Cardiac septum (tissue), 1 donor: Measurements from ENCODE around the gene U2AF2. TPM values are rescaled to one million over a fixed set of nuclear protein-coding genes. Genes with fewer than 3 reads are reported as not detected.

Experiments
- DNase-seq: peaks from one replicate; pipeline ENCODE4 v3.0.0-alpha.2; 2020; ENCODE audit warnings: low spot score
- intact Hi-C: fragments of 100-400 bp; cut with DNase I; formaldehyde crosslinking; loops from one replicate; pipeline ENCODE4 v1.14.0; 2022
- long read RNA-seq: library from polyadenylated mRNA; unstranded; transcript quantifications from one replicate; pipeline ENCODE4 v2.0.0, GENCODE V29; 2021
- total RNA-seq: library from RNA; stranded (reverse); fragmentation: NEBNext Ultra II Directional; extraction: Animal tissue kit (Norgen Biotek cat#: 25700); gene quantifications from one replicate; pipeline ENCODE4 v1.2.1, GENCODE V29; 2021
- donor health status: DM: no; HTN: no; CAD: no.

U2AF2 gene
- total RNA-seq = 80.4 TPM
- long read RNA-seq, partial matches to known transcripts = 2 of 8 reads
- long read RNA-seq, other reads (novel, unspliced or antisense) = 6 of 8 reads

DNA sequence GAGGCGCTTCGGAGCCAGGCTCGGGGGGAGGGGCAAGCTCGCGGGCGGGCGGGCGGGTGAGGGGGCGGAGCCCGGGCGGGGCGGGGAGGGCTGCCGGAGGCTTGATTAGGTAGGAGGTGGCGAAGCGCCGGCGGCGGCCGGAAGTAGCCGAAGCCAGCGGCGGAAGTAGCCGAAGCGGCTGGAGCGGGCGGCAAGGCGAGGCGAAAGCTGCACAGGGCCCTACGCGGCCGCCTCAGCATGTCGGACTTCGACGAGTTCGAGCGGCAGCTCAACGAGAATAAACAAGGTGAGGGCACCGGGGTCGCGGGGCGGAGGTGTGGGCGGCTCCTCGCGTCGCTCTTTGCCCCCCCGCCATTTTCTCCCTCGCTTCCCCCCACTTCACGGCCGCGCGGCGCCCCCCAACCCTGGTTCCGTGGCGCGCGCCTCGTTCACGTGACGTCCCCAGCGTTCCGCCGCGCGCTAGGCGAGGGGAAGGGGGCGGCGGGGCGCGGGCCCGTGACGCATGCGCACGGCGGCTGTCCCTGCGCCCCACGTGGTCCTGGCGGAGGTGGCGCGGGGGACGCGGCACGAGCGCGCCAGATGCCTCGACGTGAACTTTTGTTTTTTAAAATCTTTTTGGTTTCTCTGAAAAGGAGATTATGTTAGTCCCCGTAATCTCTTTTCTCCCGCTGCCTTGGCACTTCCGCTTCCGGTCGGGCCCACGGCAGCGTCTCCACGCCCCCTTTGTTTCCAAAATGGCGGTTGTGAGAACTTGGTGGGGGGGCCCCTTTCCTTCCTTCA is at the start of gene U2AF2:
Gene U2AF2, plus strand, starts transcription at position 168 of the 780 bp plus-strand sequence. Its CDS starts 70 bp downstream, at position 238.
- intact Hi-C loops = no loop called here
- DNase-seq = peak; percentile 99

DNA sequence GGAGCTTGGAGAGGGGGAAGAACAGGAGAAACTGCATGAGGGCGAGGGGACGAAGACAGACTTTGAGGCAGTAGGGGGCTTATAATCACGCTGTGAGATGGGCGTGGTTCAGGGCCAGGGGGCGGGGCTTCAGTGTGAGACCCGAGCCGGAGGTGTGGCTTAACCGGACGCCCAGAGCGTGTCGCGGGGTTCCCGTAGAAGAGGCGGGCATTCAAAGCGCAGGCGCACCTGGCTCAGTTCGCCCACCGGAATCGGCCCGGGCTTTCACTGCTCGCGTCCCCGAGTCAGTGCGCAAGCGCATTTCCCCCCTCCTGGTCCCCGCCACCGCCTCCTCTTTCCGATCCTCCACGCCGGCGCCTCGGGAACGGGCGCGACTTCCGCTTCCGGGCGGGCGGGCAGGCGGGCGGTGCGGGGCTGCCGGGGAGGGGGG is 49.6 kb upstream of the U2AF2 start:
- peak; percentile 98 for DNase-seq
- intact Hi-C loops = no loop called here

DNA sequence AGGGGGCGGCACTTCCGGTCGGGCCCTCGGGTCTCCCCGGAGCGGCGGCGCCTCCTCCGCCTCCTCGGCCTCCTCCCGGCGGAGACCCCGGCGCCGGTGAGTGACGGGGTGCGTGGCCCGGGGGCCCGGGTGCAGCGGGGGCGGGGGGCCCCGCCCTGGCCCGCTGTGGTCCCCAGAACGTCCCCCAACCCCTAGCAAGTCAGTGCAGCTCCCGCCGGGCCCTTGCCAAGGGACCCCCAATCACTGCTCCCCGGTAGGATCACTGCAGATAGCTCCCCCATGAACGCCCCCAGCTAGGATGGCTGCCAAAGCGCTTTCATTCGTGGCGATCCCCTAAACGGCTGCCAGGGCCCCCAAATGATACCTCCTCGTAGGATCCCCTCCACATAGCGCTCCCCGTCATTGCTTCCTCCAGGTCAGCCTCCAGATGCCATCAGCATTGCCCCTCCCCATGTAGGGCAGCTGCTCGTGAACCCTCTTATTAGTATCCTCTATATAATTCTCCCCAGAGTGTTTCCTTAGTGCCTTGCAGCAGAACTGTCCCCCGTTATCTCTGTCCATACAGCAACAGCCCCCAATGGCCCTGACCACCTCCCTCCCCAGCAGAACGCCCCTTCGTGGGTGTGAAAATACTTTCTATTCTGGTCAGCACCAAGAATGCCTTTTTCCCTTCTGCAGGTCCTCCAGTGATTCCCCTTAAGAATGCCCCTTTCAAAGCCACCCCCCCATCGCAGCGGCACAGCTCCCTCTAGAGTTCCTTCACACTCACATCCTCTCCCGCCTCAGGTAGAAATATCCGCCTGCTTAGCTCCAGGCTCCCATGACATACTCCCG is 49.0 kb upstream of the U2AF2 start, which contains the start of gene ZNF865:
Gene ZNF865, plus strand, starts transcription at position 11 of the 834 bp plus-strand sequence. CDS start 7,972 bp downstream, outside the sequence.
- intact Hi-C loops = loop anchor here (1.0 kb wide), 1 partner anchor 89 kb away; no protein-coding TSS in a partner anchor
- DNase-seq = no peak

DNA sequence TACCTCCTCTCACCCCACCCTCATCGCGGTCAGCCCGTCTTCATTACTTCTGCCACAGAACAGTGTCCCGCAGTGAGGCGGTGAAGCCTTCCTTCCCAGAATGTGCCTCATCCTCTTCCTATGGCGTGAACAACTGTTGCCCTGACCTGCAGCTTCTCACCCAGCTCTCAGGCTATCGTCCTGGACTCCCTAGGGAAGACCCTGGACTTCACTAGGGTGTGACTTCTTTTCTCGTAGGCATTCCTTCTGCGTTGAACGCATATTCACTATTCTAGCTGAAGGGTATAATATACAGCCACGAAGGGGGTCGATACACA is 48.4 kb upstream of the U2AF2 start:
- intact Hi-C loops = loop anchor here (1.0 kb wide), 1 partner anchor 89 kb away; no protein-coding TSS in a partner anchor
- no peak for DNase-seq

DNA sequence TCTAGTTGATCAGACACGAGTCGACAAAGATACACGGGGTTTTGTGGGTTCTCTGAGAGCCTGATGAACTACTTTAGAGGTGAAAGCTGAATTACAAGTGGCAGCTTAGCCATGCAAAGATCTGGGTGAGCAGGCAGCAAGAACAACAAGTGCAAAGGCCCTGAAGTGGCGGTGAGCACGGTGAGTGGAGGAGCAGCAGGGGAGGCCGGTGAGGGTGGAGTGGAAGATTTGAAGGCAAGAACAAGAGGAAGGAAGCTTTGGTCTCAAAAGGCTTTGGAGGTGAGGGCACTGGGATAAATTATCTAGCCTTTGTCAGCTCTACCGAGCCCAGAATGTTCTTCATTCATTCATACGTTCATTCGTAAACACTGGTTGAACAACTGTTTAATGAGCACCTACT is 48.0 kb upstream of the U2AF2 start:
- DNase-seq = no peak
- intact Hi-C loops = loop anchor here (1.0 kb wide), 1 partner anchor 90 kb away; no protein-coding TSS in a partner anchor

DNA sequence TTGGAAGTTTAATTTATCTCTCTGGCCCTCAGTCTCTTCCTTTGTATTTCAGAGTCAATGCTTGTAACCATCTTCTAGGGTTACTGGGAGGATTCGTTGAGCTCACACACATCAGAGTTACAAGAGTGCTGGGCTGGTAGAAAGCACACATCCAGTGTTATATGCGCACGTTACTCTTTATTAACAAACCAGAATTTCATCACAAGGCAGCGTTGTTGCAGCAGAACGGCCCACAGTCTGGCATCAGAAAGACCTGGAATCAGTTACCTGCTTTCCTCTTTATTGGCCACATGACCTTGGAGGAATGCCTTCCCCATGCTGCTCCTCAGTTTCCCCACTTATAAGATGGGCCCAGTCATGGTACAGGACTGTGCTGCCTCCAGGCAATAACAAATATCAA is 45.5 kb upstream of the U2AF2 start:
- intact Hi-C loops = no loop called here

DNA sequence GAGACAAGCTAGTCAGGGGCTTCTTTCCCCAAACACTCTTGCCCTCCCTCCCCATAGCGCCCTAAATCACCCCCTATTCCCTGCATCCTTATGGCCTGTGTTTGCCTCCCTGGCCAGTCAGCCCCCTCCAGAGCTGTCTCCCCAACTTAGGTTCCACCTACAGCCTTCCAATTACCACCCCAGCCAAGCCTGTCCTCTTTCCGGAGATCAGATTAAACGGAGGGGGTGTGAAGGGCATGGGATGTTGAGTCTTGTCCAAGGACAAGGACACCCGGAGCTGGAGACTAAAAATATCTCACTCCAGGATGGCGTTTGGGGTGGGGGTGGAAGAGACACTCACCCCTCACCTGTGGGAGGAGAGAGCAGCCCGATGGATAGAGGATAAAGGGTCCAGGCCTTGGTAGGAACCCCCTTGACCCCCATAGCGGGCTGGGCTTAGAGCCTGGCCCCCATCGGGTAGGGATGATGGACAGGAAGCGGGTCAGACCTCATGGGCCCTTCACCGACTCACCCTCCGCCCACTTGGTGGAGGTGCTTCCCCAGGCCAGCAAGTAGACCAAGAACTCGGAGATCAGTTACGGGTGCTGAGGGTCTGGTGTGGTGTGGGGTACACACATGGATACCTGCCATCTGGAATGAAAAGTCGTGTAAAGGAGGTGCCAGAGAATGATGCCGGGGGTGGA is 43.4 kb upstream of the U2AF2 start:
- intact Hi-C loops = no loop called here
- DNase-seq = no peak

More for the DNA sequence above, 45.5 kb upstream of the U2AF2 start:
- no peak for DNase-seq

DNA sequence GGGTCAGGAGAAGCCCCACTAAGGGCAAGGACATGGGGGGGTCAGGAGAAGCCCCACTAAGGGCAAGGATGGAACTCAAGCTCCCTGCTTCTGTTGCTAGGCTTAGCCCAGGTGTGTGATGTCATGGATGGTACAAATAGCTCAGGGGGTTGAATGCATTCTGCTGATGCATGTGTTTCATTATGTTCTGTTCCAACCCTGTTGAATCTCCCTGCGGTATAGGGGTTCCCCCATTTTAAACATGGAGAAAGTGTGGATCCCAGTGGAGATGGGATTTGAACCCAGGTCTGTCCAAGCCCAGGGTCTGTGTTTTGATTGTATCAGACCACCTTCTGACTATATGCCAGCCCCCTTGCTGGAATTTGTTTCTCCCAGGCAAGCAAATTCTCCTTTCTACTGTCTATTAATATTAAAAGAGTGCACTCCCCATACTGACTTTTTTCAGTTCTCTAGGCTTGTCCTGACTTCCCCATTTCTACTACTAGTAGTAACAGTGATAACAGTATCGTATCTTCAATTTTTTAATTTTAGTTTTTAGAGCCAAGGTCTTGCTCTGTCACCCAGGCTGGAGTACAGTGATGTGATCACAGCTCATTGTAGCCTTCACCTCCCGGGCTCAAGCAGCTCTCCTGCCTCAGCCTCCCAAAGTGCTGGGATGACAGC is 42.7 kb upstream of the U2AF2 start:
- intact Hi-C loops = no loop called here

DNA sequence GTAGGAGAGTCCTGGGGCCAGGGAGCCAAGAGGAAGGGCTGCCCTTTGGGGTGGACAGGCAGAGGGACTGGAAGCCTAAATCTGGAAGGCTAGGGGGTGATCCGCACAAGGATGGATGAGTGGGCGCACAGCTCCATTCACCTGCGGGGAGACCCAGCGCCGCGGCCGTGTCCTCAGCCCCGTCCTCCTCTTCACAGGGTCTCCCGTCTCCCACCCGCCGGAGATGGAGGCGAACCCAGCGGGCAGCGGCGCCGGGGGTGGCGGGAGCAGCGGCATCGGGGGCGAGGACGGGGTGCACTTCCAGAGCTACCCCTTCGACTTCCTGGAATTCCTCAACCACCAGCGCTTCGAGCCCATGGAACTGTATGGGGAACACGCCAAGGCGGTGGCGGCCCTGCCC is 41.4 kb upstream of the U2AF2 start:
- intact Hi-C loops = no loop called here
- no peak for DNase-seq

More for the DNA sequence above, 42.7 kb upstream of the U2AF2 start:
- no peak for DNase-seq

DNA sequence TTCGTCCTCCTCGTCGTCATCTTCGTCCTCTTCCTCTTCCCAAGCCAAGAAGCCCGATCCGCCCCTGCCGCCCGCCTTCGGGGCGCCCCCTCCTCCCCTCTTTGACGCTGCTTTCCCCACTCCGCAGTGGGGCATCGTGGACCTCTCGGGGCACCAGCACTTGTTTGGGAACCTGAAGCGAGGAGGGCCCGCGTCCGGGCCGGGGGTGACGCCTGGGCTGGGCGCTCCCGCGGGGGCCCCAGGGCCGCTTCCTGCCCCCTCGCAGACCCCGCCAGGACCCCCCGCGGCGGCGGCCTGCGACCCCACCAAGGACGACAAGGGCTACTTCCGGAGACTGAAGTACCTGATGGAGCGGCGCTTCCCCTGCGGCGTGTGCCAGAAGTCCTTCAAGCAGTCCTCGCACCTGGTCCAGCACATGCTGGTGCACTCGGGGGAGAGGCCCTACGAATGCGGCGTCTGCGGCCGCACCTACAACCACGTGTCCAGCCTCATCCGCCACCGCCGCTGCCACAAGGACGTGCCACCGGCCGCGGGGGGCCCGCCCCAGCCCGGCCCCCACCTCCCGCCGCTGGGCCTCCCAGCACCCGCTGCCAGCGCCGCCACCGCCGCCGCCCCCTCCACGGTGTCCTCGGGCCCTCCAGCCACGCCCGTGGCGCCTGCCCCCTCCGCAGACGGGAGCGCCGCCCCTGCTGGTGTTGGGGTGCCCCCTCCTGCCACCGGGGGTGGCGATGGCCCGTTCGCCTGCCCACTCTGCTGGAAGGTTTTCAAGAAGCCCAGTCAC is 40.7 kb upstream of the U2AF2 start:
- intact Hi-C loops = no loop called here
- DNase-seq = no peak

DNA sequence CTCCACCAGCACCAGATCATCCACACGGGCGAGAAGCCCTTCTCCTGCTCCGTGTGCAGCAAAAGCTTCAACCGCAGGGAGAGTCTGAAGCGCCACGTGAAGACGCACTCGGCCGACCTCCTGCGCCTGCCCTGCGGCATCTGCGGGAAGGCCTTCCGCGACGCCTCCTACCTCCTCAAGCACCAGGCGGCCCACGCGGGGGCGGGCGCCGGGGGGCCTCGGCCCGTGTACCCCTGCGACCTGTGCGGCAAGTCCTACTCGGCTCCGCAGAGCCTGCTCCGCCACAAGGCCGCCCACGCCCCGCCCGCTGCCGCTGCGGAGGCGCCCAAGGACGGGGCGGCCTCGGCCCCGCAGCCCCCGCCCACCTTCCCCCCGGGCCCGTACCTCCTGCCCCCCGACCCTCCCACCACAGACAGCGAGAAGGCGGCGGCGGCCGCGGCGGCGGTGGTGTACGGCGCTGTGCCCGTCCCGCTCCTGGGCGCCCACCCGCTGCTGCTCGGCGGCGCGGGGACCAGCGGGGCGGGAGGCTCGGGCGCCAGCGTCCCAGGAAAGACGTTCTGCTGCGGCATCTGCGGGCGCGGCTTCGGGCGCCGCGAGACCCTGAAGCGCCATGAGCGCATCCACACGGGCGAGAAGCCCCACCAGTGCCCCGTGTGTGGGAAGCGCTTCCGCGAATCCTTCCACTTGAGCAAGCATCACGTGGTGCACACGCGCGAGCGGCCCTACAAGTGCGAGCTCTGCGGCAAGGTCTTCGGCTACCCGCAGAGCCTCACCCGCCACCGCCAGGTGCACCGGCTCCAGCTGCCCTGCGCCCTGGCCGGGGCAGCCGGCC is 39.9 kb upstream of the U2AF2 start:
- no peak for DNase-seq
- intact Hi-C loops = no loop called here

DNA sequence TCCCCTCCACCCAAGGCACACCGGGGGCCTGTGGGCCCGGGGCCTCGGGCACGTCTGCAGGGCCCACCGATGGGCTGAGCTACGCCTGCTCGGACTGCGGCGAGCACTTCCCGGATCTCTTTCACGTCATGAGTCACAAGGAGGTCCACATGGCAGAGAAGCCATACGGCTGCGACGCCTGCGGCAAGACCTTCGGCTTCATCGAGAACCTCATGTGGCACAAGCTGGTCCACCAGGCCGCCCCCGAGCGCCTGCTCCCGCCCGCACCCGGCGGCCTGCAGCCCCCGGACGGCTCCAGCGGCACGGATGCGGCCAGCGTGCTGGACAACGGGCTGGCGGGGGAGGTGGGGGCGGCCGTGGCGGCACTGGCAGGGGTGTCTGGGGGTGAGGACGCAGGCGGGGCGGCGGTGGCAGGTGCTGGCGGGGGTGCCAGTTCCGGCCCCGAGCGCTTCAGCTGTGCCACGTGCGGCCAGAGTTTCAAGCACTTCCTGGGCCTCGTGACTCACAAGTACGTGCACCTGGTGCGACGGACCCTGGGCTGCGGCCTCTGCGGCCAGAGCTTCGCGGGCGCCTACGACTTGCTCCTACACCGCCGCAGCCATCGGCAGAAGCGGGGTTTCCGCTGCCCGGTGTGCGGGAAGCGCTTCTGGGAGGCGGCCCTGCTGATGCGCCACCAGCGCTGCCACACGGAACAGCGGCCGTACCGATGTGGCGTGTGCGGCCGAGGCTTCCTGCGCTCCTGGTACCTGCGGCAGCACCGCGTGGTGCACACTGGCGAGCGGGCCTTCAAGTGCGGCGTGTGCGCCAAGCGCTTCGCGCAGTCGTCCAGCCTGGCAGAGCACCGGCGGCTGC is 39.1 kb upstream of the U2AF2 start:
- intact Hi-C loops = no loop called here
- DNase-seq = no peak

DNA sequence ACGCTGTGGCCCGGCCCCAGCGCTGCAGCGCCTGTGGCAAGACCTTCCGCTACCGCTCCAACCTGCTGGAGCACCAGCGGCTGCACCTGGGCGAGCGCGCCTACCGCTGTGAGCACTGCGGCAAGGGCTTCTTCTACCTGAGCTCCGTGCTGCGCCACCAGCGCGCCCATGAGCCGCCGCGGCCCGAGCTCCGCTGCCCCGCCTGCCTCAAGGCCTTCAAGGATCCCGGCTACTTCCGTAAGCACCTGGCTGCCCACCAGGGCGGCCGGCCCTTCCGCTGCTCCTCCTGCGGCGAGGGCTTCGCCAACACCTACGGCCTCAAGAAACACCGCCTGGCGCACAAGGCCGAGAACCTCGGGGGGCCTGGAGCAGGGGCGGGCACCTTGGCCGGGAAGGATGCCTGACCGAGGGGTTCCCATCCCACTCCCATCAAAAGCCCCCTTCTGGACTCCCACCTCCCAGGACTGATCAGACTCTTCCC is 38.4 kb upstream of the U2AF2 start:
- DNase-seq = no peak
- intact Hi-C loops = no loop called here

DNA sequence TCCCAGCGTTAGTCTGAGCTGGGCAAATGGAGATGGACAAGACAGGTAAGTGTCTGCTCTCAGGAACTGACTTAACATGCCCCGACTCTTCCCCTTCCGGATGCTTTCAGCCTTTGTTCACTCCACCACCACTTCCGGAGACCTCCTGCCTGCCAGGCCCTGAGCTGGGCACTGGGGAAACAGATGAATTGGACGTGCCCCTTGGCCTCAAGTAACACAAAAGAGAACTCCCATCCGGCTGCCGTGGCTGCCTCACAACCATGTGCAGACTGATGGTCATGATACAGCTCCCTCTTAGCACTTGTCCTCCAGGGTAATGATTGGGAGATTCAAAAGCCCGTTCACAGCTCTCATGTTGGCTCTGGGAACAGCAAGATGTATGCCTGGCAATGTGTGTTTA is 37.4 kb upstream of the U2AF2 start:
- no peak for DNase-seq

DNA sequence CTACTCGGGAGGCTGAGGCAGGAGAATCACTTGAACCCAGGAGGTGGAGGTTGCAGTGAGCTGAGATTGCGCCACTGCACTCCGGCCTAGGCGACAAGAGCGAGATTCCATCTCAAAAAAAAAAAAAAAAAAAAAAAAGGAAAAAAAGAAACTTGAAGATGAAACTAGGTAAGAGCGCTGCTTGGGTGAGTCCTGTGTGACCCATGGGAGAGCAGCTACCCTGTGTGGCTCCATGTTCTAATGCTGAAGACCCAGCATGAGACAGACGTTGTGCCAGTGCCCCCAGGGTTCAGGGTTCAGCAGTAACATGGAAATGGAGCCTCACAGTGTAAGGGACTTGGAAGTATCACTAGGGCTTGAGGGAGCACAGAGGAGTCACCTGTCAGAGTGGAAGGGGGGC is 36.4 kb upstream of the U2AF2 start:
- no peak for DNase-seq

More for the DNA sequence above, 37.4 kb upstream of the U2AF2 start:
- intact Hi-C loops = no loop called here

DNA sequence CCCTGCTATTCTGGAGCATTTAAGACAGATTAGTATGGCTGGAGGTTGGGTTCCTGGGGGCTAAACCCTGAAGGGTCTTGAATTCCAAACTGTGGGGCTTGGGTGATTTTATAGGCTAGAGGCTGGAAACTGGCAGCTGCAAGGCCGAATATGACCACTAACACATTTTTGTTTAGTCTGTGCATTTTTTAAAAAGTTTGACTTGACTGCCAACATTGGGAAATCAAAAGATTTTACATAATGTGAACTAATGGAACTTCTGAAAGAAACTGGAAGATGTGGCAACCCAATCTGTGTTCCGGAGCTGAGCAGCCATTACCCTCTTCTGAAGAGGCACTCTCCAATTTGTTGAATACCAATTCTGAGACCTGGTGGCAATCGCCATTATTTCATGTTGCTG is 35.5 kb upstream of the U2AF2 start:
- DNase-seq = no peak
- intact Hi-C loops = no loop called here

More for the DNA sequence above, 36.4 kb upstream of the U2AF2 start:
- intact Hi-C loops = no loop called here
